RWPE2 (cell line): ENCODE measurements around the gene INHBE.

Source experiments
- ATAC-seq: fragments of 200-7000 bp; cut with Tn5 transposase; 3 replicates; pipeline ENCODE4 v1.9.1; 2021; ENCODE audit warnings: low read depth
- DNase-seq: peaks from one replicate; pipeline ENCODE4 v3.0.0-alpha.2; 2020; ENCODE audit warnings: low spot score
- H3K27ac ChIP-seq: fragments of 450-650 bp; 2 replicates; pipeline ENCODE4 v1.5.1; 2017; ENCODE audit warnings: mild to moderate bottlenecking; ENCODE audit not compliant: poor library complexity, severe bottlenecking
- H3K27me3 ChIP-seq: fragments of 250-450 bp; sonication (Bioruptor Pico); 2 replicates; pipeline ENCODE4 v1.5.1; 2021; ENCODE audit warnings: mild to moderate bottlenecking, moderate library complexity; ENCODE audit not compliant: insufficient read depth, poor library complexity, severe bottlenecking
- H3K36me3 ChIP-seq: fragments of 250-450 bp; sonication (Bioruptor Pico); 2 replicates; pipeline ENCODE4 v1.5.1; 2020; ENCODE audit warnings: low read depth, mild to moderate bottlenecking, moderate library complexity
- H3K4me1 ChIP-seq: fragments of 250-450 bp; sonication (Bioruptor Pico); 2 replicates; pipeline ENCODE4 v1.5.1; 2021; ENCODE audit warnings: mild to moderate bottlenecking, moderate library complexity; ENCODE audit not compliant: insufficient read depth, poor library complexity, severe bottlenecking
- H3K4me3 ChIP-seq: fragments of 250-450 bp; sonication (Bioruptor Pico); 2 replicates; pipeline ENCODE4 v1.5.1; 2021; ENCODE audit warnings: mild to moderate bottlenecking, moderate library complexity; ENCODE audit not compliant: severe bottlenecking
- H3K9me3 ChIP-seq: fragments of 250-450 bp; sonication (Bioruptor Pico); 2 replicates; pipeline ENCODE4 v1.5.1; 2021; ENCODE audit warnings: mild to moderate bottlenecking, moderate library complexity; ENCODE audit not compliant: severe bottlenecking
- TF ChIP-seq, protein P1 (sequence below): fragments of 450-650 bp; IDR thresholded peaks from one replicate; pipeline ENCODE4 v1.5.1; 2017; ENCODE audit warnings: mild to moderate bottlenecking, moderate library complexity; ENCODE audit not compliant: poor library complexity, severe bottlenecking

The INHBE gene

DNA sequence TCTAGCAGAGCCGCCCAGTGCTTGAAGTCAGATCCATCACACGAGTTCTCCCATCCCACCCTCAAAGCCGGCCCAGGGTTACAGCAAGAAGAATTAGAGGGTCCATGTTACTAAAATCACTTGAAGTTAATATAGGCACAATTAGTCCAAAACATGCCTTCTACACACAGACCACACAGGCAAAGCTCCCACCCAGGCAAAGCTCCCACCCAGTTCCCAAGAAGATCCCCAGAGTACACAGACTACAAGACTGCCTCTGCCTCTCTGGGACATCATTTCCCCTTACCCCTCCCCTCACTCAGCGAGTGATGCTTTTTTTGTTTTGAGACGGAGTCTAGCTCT, 7.8 kb downstream of the INHBE start:
- no peaks in the 10 kb centered on the region for H3K36me3 ChIP-seq
- H3K4me1 ChIP-seq = peaks cover 10% of the 10 kb centered on the region
- TF ChIP-seq, protein P1, sequence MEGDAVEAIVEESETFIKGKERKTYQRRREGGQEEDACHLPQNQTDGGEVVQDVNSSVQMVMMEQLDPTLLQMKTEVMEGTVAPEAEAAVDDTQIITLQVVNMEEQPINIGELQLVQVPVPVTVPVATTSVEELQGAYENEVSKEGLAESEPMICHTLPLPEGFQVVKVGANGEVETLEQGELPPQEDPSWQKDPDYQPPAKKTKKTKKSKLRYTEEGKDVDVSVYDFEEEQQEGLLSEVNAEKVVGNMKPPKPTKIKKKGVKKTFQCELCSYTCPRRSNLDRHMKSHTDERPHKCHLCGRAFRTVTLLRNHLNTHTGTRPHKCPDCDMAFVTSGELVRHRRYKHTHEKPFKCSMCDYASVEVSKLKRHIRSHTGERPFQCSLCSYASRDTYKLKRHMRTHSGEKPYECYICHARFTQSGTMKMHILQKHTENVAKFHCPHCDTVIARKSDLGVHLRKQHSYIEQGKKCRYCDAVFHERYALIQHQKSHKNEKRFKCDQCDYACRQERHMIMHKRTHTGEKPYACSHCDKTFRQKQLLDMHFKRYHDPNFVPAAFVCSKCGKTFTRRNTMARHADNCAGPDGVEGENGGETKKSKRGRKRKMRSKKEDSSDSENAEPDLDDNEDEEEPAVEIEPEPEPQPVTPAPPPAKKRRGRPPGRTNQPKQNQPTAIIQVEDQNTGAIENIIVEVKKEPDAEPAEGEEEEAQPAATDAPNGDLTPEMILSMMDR = peak; percentile 80
- H3K27ac ChIP-seq = peak overlapping the region; percentile 64
- peaks cover 5% of the 10 kb centered on the region for H3K27me3 ChIP-seq
- H3K4me3 ChIP-seq = no peak overlapping the region
- no peak for ATAC-seq
- no peak for DNase-seq
- no peaks in the 10 kb centered on the region for H3K9me3 ChIP-seq

DNA sequence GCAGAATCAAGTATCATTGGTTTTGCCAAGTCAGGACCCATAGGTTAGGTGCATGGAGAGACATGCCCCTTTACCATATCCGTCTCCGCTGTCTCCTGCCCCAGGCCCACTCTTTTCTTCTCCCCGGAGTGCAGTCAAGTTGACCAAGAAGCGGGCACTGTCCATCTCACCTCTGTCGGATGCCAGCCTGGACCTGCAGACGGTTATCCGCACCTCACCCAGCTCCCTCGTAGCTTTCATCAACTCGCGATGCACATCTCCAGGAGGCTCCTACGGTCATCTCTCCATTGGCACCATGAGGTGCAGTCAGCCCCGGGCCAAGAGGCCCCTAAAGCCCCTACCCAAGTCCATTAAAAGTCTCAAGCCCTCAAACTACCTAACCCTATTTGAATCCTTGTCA, 9.5 kb downstream of the INHBE start:
- Histone ChIP-seq H3K4me1 (no peaks in the 10 kb centered on the region), H3K27ac (no peak overlapping the region)

DNA sequence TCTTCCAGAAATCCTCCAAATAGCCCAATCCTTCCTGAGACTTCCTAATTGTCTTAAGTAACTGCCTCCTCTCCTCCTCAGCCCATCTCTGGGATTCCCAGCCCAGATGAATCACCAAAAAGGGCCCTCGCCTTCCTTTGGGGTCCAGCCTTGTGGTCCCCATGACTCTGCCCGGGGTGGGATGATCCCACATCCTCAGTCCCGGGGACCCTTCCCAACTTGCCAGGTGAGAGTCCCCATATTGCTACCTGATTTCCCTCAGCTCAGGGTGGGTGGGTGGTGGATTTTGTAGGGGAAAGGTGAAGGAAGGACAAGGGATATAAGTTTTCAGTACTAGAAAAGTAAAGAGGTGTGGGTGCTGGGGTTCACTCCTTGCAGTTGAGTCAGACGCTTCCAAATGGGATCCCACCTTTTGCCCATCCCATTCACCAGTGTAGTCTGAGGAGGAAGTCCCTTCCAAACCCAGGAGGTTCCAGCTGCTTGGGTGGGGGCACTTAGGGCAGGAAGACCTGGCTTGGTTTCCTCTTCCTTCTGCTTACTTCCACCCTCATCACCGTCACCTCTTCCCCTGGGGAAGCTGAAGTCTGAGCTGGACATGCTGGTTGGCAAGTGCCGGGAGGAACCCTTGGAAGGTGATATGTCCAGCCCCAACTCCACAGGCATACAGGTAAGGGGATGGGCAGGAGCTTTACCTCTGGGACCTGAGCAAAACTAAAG, 10.1 kb downstream of the INHBE start:
- H3K4me3 ChIP-seq = no peak overlapping the region
- ATAC-seq = no peak
- TF ChIP-seq, protein P1 = no peak
- no peak for DNase-seq
- no peak overlapping the region for H3K27ac ChIP-seq
- peaks cover 5% of the 10 kb centered on the region for H3K27me3 ChIP-seq
- H3K36me3 ChIP-seq = no peaks in the 10 kb centered on the region
- H3K4me1 ChIP-seq = no peaks in the 10 kb centered on the region
- H3K9me3 ChIP-seq = no peaks in the 10 kb centered on the region

More for the DNA sequence above, 9.5 kb downstream of the INHBE start:
- no peak for ATAC-seq
- H3K36me3 ChIP-seq = no peaks in the 10 kb centered on the region
- TF ChIP-seq, protein P1 = no peak
- H3K27me3 ChIP-seq = peaks cover 5% of the 10 kb centered on the region
- no peak for DNase-seq
- H3K9me3 ChIP-seq = no peaks in the 10 kb centered on the region
- no peak overlapping the region for H3K4me3 ChIP-seq

DNA sequence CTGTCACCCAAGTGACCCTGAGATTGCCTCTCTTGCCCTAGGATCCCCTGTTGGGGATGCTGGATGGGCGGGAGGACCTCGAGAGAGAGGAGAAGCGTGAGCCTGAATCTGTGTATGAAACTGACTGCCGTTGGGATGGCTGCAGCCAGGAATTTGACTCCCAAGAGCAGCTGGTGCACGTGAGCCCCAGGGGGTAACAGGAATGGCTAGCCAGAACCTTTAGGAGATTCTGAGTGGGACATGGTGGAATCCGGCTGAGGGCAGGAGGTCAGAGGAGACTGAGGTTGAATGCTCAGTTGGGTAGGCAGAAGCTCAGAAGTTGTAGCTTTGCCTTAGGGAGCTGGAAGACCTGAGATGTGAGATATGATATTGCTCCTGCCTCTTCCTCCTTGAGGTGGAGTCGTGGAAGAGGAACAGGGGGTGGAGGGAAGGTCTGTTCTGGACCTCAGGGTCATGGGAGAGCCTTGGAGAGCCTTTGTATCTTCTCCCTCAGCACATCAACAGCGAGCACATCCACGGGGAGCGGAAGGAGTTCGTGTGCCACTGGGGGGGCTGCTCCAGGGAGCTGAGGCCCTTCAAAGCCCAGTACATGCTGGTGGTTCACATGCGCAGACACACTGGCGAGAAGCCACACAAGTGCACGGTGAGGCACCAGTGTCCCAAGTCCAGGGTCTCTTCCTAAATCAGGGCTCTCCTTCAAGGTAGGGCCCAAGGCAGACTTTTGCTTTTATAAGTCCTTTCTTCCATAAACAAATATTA, 10.8 kb downstream of the INHBE start:
- Histone ChIP-seq H3K4me1 (no peaks in the 10 kb centered on the region), H3K9me3 (no peaks in the 10 kb centered on the region), H3K4me3 (no peak overlapping the region), H3K36me3 (no peaks in the 10 kb centered on the region), H3K27ac (no peak overlapping the region), H3K27me3 (peaks cover 5% of the 10 kb centered on the region)
- DNase-seq (no peak), ATAC-seq (no peak)
- TF ChIP-seq, protein P1 = no peak
